IMR-90 (cell line): ENCODE data around the gene TRIP11. TPM values are rescaled to one million over a fixed set of nuclear protein-coding genes. Genes with fewer than 3 reads are reported as not detected.

ENCODE experiments used
- ATAC-seq: fragments of 200-7000 bp; cut with Tn5 transposase; 2 replicates; pipeline ENCODE4 v1.9.1; 2020; ENCODE audit warnings: low read depth, mild to moderate bottlenecking, moderate library complexity
- BruUV-seq: library from RNA; stranded (reverse); fragments of 400-500 nt; replicated peaks from 2 replicates; lab custom pipeline; 2021; lab: Mats Ljungman, UMichigan
- CTCF ChIA-PET: fragments of 300-600 bp; formaldehyde crosslinking; extraction: SDS; loops from one replicate; lab custom pipeline; 2021; ENCODE audit warnings: antibody characterized with exemption; lab: Yijun Ruan, JAX
- POLR2A ChIA-PET: fragments of 300-600 bp; sonication (Branson Sonifier 250); formaldehyde crosslinking; loops from one replicate; lab custom pipeline; 2022; ENCODE audit warnings: antibody characterized with exemption; ENCODE audit not compliant: unreplicated experiment; lab: Charles Lee
- DNase-seq: peaks from one replicate; pipeline ENCODE4 v3.0.0; 2013
- H2AFZ ChIP-seq: replicated peaks from 2 replicates; pipeline ENCODE3; 2013; ENCODE audit warnings: low read length, mild to moderate bottlenecking; ENCODE audit not compliant: poor library complexity
- H2AK5ac ChIP-seq: 2 replicates; pipeline ENCODE4 v1.6.1; 2013; ENCODE audit warnings: low read depth, low read length, inconsistent platforms
- H2AK9ac ChIP-seq: replicated peaks from 2 replicates; pipeline ENCODE3; 2013; ENCODE audit warnings: mild to moderate bottlenecking, low read depth, low read length, moderate library complexity; ENCODE audit not compliant: poor library complexity
- H2BK120ac ChIP-seq: 2 replicates; pipeline ENCODE4 v1.6.1; 2013; ENCODE audit warnings: low read depth, low read length, inconsistent platforms
- H2BK15ac ChIP-seq: 3 replicates; pipeline ENCODE4 v1.6.1; 2013; ENCODE audit warnings: low read depth, low read length, inconsistent platforms
- H2BK20ac ChIP-seq: 2 replicates; pipeline ENCODE4 v1.6.1; 2013; ENCODE audit warnings: low read depth, mild to moderate bottlenecking, inconsistent platforms, low read length, moderate library complexity
- H2BK5ac ChIP-seq: 2 replicates; pipeline ENCODE4 v1.6.1; 2013; ENCODE audit warnings: mild to moderate bottlenecking, low read depth, low read length, inconsistent platforms; ENCODE audit not compliant: poor library complexity, severe bottlenecking
- H3K14ac ChIP-seq: replicated peaks from 2 replicates; pipeline ENCODE4 v1.6.1; 2013; ENCODE audit warnings: low read depth, low read length, inconsistent platforms
- H3K18ac ChIP-seq: 2 replicates; pipeline ENCODE4 v1.6.1; 2013; ENCODE audit warnings: low read depth, low read length, control low read depth
- H3K23ac ChIP-seq: 2 replicates; pipeline ENCODE4 v1.6.1; 2013; ENCODE audit warnings: low read depth, low read length, inconsistent platforms
- H3K27ac ChIP-seq: 2 replicates; pipeline ENCODE4 v1.5.1; 2013; ENCODE audit warnings: mild to moderate bottlenecking, control low read depth, low read length; ENCODE audit not compliant: insufficient read depth
- H3K27me3 ChIP-seq: 2 replicates; pipeline ENCODE4 v1.6.1; 2013; ENCODE audit warnings: low read length; ENCODE audit not compliant: control insufficient read depth, insufficient read depth
- H3K36me3 ChIP-seq: 2 replicates; pipeline ENCODE4 v1.6.1; 2013; ENCODE audit warnings: low read length, mixed read lengths; ENCODE audit not compliant: control insufficient read depth, insufficient read depth
- H3K4ac ChIP-seq: 2 replicates; pipeline ENCODE4 v1.6.1; 2013; ENCODE audit warnings: low read depth, low read length, inconsistent platforms
- H3K4me1 ChIP-seq: 2 replicates; pipeline ENCODE4 v1.6.1; 2013; ENCODE audit warnings: low read length, mixed read lengths; ENCODE audit not compliant: control insufficient read depth, insufficient read depth
- H3K4me2 ChIP-seq: 2 replicates; pipeline ENCODE4 v1.6.1; 2013; ENCODE audit warnings: low read depth, mild to moderate bottlenecking, control low read depth, low read length, moderate library complexity
- H3K4me3 ChIP-seq: 2 replicates; pipeline ENCODE4 v1.5.1; 2013; ENCODE audit warnings: low read depth, mild to moderate bottlenecking, control low read depth, low read length, moderate library complexity; ENCODE audit not compliant: insufficient read depth
- H3K56ac ChIP-seq: 2 replicates; pipeline ENCODE4 v1.6.1; 2013; ENCODE audit warnings: low read length, inconsistent platforms; ENCODE audit not compliant: insufficient read depth; ENCODE audit errors: extremely low read depth
- H3K79me1 ChIP-seq, 2 experiments: 2 replicates each; pipeline ENCODE4 v1.6.1; 2013; ENCODE audit warnings: low read length in 2 of 2, inconsistent platforms in 1 of 2, low read depth in 1 of 2
- H3K9ac ChIP-seq: 2 replicates; pipeline ENCODE4 v1.6.1; 2013; ENCODE audit warnings: low read depth, low read length, control low read depth
- H3K9me1 ChIP-seq: 2 replicates; pipeline ENCODE4 v1.6.1; 2013; ENCODE audit warnings: low read length, inconsistent platforms; ENCODE audit not compliant: insufficient read depth
- H3K9me3 ChIP-seq: 2 replicates; pipeline ENCODE4 v1.6.1; 2013; ENCODE audit warnings: low read length; ENCODE audit not compliant: control insufficient read depth, insufficient read depth
- H4K20me1 ChIP-seq: 2 replicates; pipeline ENCODE4 v1.6.1; 2013; ENCODE audit warnings: low read length, inconsistent platforms; ENCODE audit not compliant: insufficient read depth
- H4K5ac ChIP-seq: 2 replicates; pipeline ENCODE4 v1.6.1; 2013; ENCODE audit warnings: mild to moderate bottlenecking, low read depth, low read length, control low read depth
- H4K8ac ChIP-seq, 2 experiments: 2 replicates each; pipeline ENCODE4 v1.6.1; 2013; ENCODE audit warnings: low read depth in 2 of 2, low read length in 2 of 2, control low read depth in 1 of 2, inconsistent platforms in 1 of 2
- H4K91ac ChIP-seq: 2 replicates; pipeline ENCODE4 v1.6.1; 2013; ENCODE audit warnings: low read depth, low read length, inconsistent platforms; ENCODE audit not compliant: insufficient read depth
- CEBPB ChIP-seq: IDR thresholded peaks from 2 replicates; pipeline ENCODE4 v1.6.1; 2012; ENCODE audit warnings: low read depth, low read length, improper control_type of control experiment
- CHD1 ChIP-seq: IDR thresholded peaks from 2 replicates; pipeline ENCODE4 v1.6.1; 2012; ENCODE audit warnings: low read depth, low read length, improper control_type of control experiment
- dilution Hi-C: fragments of 300-500 bp; cut with HindIII; formaldehyde crosslinking; loops from one replicate; pipeline ENCODE4 v1.14.3; 2018; ENCODE audit warnings: low sequenced_read_pairs; ENCODE audit not compliant: unreplicated experiment
- in situ Hi-C: fragments of 300-500 bp; cut with MboI; formaldehyde crosslinking; loops from 3 replicates; pipeline ENCODE4 v1.14.3; 2019; ENCODE audit warnings: low sequenced_read_pairs, inconsistent platforms, mixed read lengths
- intact Hi-C: fragments of 100-400 bp; cut with micrococcal nuclease; formaldehyde crosslinking; loops from 2 replicates; pipeline ENCODE4 v1.10.0; 2022
- polyA plus RNA-seq, 3 experiments: library from polyadenylated mRNA; depleted of rRNA; stranded (reverse); fragments of >200 nt; gene quantifications; 2 replicates each; pipeline ENCODE4 v1.2.3, GENCODE V29; 2012; ENCODE audit warnings: low replicate concordance in 1 of 3
- total RNA-seq: library from RNA; depleted of rRNA; stranded (reverse); fragments of >200 nt; gene quantifications from 2 replicates; pipeline ENCODE4 v1.2.3, GENCODE V29; 2012

TRIP11 gene
- total and polyA plus RNA-seq, 2 of the 4 experiments (the other 2 are of a cell fraction): 6.8 to 83.5 TPM

DNA sequence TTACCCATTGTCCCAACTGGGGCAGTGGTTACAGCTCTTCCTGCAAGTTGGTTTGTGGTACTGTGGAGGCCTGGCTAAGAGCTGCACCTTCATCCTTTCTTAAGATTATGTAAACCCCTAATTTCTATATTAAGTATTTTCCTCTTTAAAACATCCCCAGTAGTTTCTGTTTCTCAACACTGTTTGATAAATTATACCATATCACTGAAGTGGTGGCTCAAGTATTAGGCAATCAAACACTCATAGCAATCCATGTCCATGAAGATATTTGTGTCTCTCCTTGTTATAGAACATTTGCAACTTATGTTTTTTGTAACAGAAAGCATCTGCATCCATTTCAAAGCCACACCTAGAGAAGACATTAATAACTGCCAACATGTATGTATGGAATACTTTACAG is 34.7 kb upstream of the TRIP11 start:
- H3K4me3 ChIP-seq: no peak overlapping the region
- ChIA-PET CTCF (no interaction called here), POLR2A (no interaction called here)
- no peak overlapping the region for H2AK5ac ChIP-seq
- no peak overlapping the region for H3K4me2 ChIP-seq
- H4K20me1 ChIP-seq: no peaks in the 10 kb centered on the region
- H3K36me3 ChIP-seq: peaks cover 19% of the 10 kb centered on the region
- H3K9me3 ChIP-seq: no peaks in the 10 kb centered on the region
- intact Hi-C loops (no loop called here), in situ Hi-C loops (no loop called here), dilution Hi-C loops (no loop called here)
- H3K9me1 ChIP-seq: no peaks in the 10 kb centered on the region
- H3K4me1 ChIP-seq: peaks cover 3% of the 10 kb centered on the region; the same call in 1 of the 2 replicates
- H3K4ac ChIP-seq: no peak overlapping the region
- no peak overlapping the region for H2BK15ac ChIP-seq
- H3K27ac ChIP-seq: no peak overlapping the region
- no peak overlapping the region for H3K14ac ChIP-seq
- BruUV-seq: no TSS peak
- ATAC-seq: no peak
- no peaks in the 10 kb centered on the region; a peak in 1 of 4 replicates for H3K79me1 ChIP-seq
- no peak overlapping the region for H3K23ac ChIP-seq
- H3K18ac ChIP-seq: no peak overlapping the region
- TF ChIP-seq CEBPB (peak; percentile 47; the same call in 1 of the 2 replicates), CHD1 (no peak)
- H2AFZ ChIP-seq: no peak overlapping the region
- no peak overlapping the region for H2BK20ac ChIP-seq
- no peaks in the 10 kb centered on the region for H3K27me3 ChIP-seq
- H2BK5ac ChIP-seq: no peak overlapping the region
- no peak overlapping the region for H3K9ac ChIP-seq
- DNase-seq: peak; percentile 7
- no peak overlapping the region for H4K91ac ChIP-seq
- no peak overlapping the region for H2BK120ac ChIP-seq
- no peak overlapping the region for H4K8ac ChIP-seq
- H4K5ac ChIP-seq: no peak overlapping the region
- H3K56ac ChIP-seq: no peak overlapping the region
- no peak overlapping the region for H2AK9ac ChIP-seq
